Panc1 (cell line): ENCODE data around the gene KLK4. TPM values are rescaled to one million over a fixed set of nuclear protein-coding genes. Genes with fewer than 3 reads are reported as not detected.

Experiments used
- ATAC-seq: fragments of 200-7000 bp; cut with Tn5 transposase; 2 replicates; pipeline ENCODE4 v1.9.1; 2020; ENCODE audit warnings: mild to moderate bottlenecking, moderate library complexity
- BruUV-seq: library from RNA; stranded (reverse); fragments of 400-500 nt; replicated peaks from 2 replicates; lab custom pipeline; 2021; lab: Mats Ljungman, UMichigan
- CTCF ChIA-PET: fragments of 300-600 bp; sonication (Branson Sonifier 250); formaldehyde crosslinking; loops from one replicate; lab custom pipeline; 2022; ENCODE audit warnings: antibody characterized with exemption; lab: Charles Lee
- POLR2A ChIA-PET: fragments of 300-600 bp; sonication (Branson Sonifier 250); formaldehyde crosslinking; loops from one replicate; lab custom pipeline; 2022; ENCODE audit warnings: antibody characterized with exemption; lab: Charles Lee
- DNase-seq: peaks from one replicate; pipeline ENCODE4 v3.0.0-alpha.2; 2010; ENCODE audit warnings: low read depth, low spot score
- H3K27ac ChIP-seq: 2 replicates; pipeline ENCODE4 v1.5.1; 2011; ENCODE audit warnings: mild to moderate bottlenecking, low read length, inconsistent platforms
- H3K27me3 ChIP-seq: fragments of 200-500 bp; sonication (Bioruptor generic); 2 replicates; pipeline ENCODE4 v1.6.0; 2014; ENCODE audit warnings: low read length, inconsistent platforms; ENCODE audit not compliant: control insufficient read depth, insufficient read depth
- H3K36me3 ChIP-seq: fragments of 200-500 bp; sonication (Bioruptor generic); 2 replicates; pipeline ENCODE4 v1.5.1; 2014; ENCODE audit warnings: inconsistent platforms, mild to moderate bottlenecking, low read length, moderate library complexity; ENCODE audit not compliant: control insufficient read depth, insufficient read depth
- H3K4me1 ChIP-seq: 2 replicates; pipeline ENCODE4 v1.5.1; 2011; ENCODE audit warnings: inconsistent platforms, mild to moderate bottlenecking, low read length, moderate library complexity; ENCODE audit not compliant: control insufficient read depth, insufficient read depth
- H3K4me3 ChIP-seq, 2 experiments: 2 replicates each; pipeline ENCODE4 v1.5.1; 2011 to 2012; ENCODE audit warnings: low read depth in 2 of 2, low read length in 2 of 2, mild to moderate bottlenecking in 2 of 2, inconsistent platforms in 1 of 2, moderate library complexity in 1 of 2
- H3K9me3 ChIP-seq: fragments of 200-500 bp; sonication (Bioruptor generic); 2 replicates; pipeline ENCODE4 v1.5.1; 2014; ENCODE audit warnings: low read depth, mild to moderate bottlenecking, inconsistent platforms, low read length, moderate library complexity; ENCODE audit not compliant: control insufficient read depth, insufficient read depth
- CTCF ChIP-seq: fragments of 450-650 bp; IDR thresholded peaks from 2 replicates; pipeline ENCODE4 v1.5.1; 2017; ENCODE audit warnings: mild to moderate bottlenecking
- POLR2AphosphoS5 ChIP-seq: IDR thresholded peaks from 2 replicates; pipeline ENCODE4 v1.6.1; 2012; ENCODE audit warnings: mild to moderate bottlenecking, low read depth, low read length, moderate library complexity
- REST ChIP-seq, 2 experiments: IDR thresholded peaks; 2 replicates each; pipeline ENCODE4 v1.6.1; 2011 to 2012; ENCODE audit warnings: low read depth in 2 of 2, control low read depth in 1 of 2, low read length in 1 of 2, mild to moderate bottlenecking in 1 of 2, moderate library complexity in 1 of 2; ENCODE audit not compliant: insufficient read depth in 1 of 2
- SIN3A ChIP-seq: IDR thresholded peaks from 2 replicates; pipeline ENCODE4 v1.6.1; 2012; ENCODE audit warnings: low read depth, mild to moderate bottlenecking, low read length, moderate library complexity, borderline replicate concordance; ENCODE audit not compliant: insufficient read depth
- TCF7L2 ChIP-seq: IDR thresholded peaks from 2 replicates; pipeline ENCODE4 v1.6.1; 2011; ENCODE audit warnings: mild to moderate bottlenecking, low read depth, low read length, inconsistent platforms
- in situ Hi-C: cut with HindIII; loops from 2 replicates; pipeline ENCODE4 v1.10.0; 2016; ENCODE audit warnings: low sequenced_read_pairs, low pct_unique_long_range_greater_than_20kb
- intact Hi-C: fragments of 100-400 bp; cut with micrococcal nuclease; formaldehyde crosslinking; loops from one replicate; pipeline ENCODE4 v1.10.0; 2022; ENCODE audit not compliant: unreplicated experiment
- total RNA-seq: library from RNA; stranded (reverse); gene quantifications from one replicate; pipeline ENCODE4 v1.2.1, GENCODE V29; 2021; ENCODE audit not compliant: unreplicated experiment

The KLK4 gene
- total RNA-seq, 1 experiment from 2014 or later = not detected

GRCh38 chr19:50878851-50879250 is 32.3 kb downstream of the KLK4 start:
- no peak overlapping the region for H3K4me3 ChIP-seq
- H3K36me3 ChIP-seq = no peaks in the 10 kb centered on the region
- ATAC-seq (no peak), DNase-seq (no peak)
- in situ Hi-C loops = no loop called here
- intact Hi-C loops = no loop called here
- peaks cover 10% of the 10 kb centered on the region; the same call in 1 of the 2 replicates for H3K27me3 ChIP-seq
- no TSS peak for BruUV-seq
- TF ChIP-seq REST (IDR thresholded peaks at IDR 0.05; ENCODE audit: insufficient read depth in 1 of 2, low read depth in 2 of 2, low read length in 1 of 2) (no peak), CTCF (no peak), TCF7L2 (no peak), SIN3A (no peak), POLR2AphosphoS5 (no peak)
- H3K4me1 ChIP-seq = no peaks in the 10 kb centered on the region
- CTCF ChIA-PET = no interaction called here
- POLR2A ChIA-PET = no interaction called here
- H3K9me3 ChIP-seq = no peaks in the 10 kb centered on the region
- no peak overlapping the region for H3K27ac ChIP-seq

GRCh38 chr19:50877338-50877737 is 33.9 kb downstream of the KLK4 start:
- TF ChIP-seq REST (IDR thresholded peaks at IDR 0.05; ENCODE audit: insufficient read depth in 1 of 2, low read depth in 2 of 2, low read length in 1 of 2) = no peak
- TF ChIP-seq CTCF = no peak
- TF ChIP-seq POLR2AphosphoS5 = no peak
- TF ChIP-seq SIN3A = no peak
- no peak for TF ChIP-seq TCF7L2
- H3K4me3 ChIP-seq = no peak overlapping the region
- no peak for DNase-seq
- ChIA-PET CTCF (no interaction called here), POLR2A (no interaction called here)
- BruUV-seq = no TSS peak
- H3K27me3 ChIP-seq = peaks cover 7% of the 10 kb centered on the region; the same call in 1 of the 2 replicates
- no peaks in the 10 kb centered on the region for H3K4me1 ChIP-seq
- intact Hi-C loops (no loop called here), in situ Hi-C loops (no loop called here)
- H3K9me3 ChIP-seq = no peaks in the 10 kb centered on the region
- no peaks in the 10 kb centered on the region for H3K36me3 ChIP-seq
- no peak for ATAC-seq
- H3K27ac ChIP-seq = no peak overlapping the region
